NCI-H2196 treated with DMSO at 0.1 percent for 48 hours (cell line): ENCODE results near the gene NXN.
"Not testable (repeated sequence)": the region's sequence is repeated elsewhere in the genome, so short reads cannot be mapped to it uniquely, and the experiment has no call there.

Experiments used
- DNase-seq: peaks from one replicate; lab custom pipeline; 2025; ENCODE audit not compliant: unreplicated experiment; lab: John Stamatoyannopoulos, UW

The NXN gene

GRCh38 chr17:956905-957304 lies 22.7 kb downstream of the NXN start:
- DNase-seq: no peak

GRCh38 chr17:954431-955164 lies 25.0 kb downstream of the NXN start:
- no peak for DNase-seq

GRCh38 chr17:953767-954166 lies 25.8 kb downstream of the NXN start:
- DNase-seq: no peak

GRCh38 chr17:952592-952991 lies 27.0 kb downstream of the NXN start:
- DNase-seq: not testable (repeated sequence)

DNA sequence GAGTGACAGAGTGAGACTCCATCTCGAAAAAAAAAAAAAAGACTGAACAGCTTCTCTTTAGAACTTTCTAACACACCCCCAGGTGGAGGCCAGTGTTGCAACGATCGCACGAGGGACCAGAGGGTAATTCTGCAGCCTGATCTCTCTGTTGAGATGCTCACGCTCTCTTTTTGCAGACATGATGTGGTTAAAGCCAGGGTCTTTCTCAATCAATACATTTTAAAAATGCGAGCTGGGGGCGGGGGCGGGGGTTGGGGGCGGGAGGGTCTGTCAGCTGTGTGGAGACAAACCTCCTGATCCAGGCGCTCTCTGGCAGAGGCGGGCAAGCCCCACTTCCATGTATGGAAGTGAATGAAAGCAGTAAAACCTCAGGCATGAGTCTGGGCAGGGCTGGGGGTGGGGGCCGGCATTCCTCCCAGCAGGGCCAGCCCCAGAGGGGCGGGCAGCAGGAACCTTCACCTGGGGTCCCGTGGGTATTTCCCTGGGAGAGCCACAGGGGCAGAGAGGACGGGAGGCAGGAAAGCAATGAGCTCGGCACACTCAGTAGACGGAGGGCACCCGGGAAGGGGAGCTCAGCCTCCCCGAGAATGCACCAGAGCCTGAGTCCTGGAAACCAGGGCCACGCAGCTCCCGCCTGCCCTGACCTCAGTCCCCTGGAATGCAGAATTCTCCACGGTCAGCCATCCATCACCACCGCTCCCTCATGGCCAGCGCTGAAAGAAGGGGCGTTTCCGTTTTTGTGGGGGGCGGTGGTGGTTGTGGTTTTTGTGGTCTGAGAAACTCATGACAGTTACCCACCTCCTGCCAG lies 28.0 kb downstream of the NXN start:
- no peak for DNase-seq

DNA sequence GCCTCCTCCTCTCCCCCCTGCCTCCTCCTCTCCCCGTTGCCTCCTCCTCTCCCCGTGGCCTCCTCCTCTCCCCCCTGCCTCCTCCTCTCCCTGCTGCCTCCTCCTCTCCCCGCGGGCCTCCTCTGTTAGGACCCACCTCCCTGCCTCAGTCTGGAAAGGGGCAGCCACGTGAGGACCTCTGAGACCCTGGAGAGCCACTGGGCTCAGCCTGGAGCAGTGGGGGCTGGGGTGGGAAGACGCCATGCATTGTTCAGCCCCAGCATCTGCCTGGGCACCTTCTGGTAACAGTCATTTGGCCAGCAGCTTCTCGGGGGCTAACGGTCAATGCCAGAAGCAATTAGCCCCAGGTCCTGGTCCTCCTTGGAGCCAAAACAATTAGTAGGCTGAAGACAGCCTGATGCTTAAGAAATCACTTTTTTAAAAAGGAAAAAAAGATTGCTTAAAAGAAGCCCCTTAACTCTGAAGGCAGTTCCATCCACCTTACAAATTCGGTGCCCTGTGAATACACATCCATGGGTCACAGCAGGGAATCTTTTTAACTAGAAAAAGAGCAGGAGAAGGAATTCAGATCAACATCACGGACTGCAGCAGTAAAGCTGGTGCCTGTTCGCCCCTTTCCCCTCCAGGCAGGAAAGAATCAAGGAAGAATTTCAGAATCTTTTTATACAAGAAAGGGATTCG lies 29.8 kb downstream of the NXN start:
- no peak for DNase-seq

DNA sequence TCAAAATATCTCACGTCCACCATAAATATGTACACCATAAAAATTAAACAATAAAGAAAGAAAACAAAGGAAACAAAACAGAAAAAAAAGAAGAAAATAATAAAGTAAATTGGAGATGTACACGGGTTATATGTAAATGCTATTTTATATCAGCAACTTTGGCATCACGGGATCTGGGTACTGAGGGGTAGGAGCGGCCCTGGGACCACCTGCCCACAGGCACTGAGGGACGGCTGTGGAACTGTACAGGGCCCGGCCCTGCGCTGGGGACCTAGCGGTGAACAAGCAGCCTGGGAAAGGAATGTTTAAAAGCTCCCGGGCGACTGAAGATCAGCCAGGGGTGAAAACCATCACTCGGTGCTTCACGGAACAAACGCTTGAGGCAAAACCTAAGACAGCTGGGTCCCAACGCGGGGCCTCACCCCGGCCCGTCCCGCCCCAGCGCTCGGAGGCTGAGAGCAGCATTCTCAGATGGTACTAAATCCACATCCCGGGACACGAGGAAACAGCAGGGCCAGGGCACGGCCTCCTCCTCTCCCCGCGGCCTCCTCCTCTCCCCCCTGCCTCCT lies 31.2 kb downstream of the NXN start:
- no peak for DNase-seq

DNA sequence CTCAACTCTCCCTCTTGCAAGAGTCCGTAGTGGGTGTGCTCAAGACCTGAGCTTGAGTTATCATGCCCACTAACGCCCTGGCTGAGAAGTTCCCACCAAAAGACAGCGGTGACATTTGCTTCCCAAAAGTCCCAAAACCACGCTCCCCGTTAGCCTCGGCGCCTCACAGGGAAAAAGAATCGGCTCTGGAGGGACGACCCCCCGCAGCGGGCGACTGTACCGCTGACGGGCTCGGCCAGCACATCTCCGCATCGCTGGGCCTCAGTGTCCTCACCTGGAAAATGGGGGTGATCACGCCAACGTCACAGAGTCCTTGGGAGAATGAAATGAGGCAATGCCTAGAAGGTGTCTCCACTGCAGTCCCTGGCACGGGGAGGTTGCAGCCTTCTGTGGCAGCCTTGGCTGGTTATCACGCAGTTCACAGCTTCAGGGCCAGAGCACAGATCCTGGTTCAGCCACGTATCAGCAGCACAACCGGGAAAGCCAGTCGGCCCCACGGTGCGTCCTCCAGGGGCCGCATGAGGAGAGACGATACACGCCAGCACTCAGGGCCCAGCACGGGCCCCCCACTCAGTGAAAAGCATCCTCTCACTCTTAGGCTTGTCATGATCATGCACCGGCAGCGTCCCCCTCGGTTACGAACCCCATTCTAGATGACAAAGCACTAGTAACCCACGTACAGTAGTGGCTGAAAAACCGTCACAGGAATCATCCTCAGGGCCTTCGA lies 32.9 kb downstream of the NXN start:
- DNase-seq: no peak

DNA sequence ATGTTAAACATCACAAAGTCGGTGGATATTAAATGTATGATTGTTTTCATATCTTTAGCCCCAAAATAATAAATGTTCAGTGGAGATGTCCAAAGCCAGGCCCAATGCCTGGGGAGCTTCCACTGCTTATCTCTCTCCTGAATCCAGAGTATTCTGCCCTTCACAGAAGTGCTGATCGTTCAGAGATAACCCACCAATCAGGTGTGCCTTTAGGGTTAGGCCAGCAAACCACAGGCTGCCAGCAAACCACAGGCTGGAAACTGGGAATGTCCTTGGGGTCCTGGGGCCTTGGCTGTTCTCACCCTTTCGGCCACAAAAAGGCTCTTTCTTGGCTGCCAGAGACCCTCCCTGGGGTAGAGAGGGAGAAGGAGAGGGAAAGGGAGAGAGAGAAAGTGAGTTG lies 33.9 kb downstream of the NXN start:
- DNase-seq: no peak

DNA sequence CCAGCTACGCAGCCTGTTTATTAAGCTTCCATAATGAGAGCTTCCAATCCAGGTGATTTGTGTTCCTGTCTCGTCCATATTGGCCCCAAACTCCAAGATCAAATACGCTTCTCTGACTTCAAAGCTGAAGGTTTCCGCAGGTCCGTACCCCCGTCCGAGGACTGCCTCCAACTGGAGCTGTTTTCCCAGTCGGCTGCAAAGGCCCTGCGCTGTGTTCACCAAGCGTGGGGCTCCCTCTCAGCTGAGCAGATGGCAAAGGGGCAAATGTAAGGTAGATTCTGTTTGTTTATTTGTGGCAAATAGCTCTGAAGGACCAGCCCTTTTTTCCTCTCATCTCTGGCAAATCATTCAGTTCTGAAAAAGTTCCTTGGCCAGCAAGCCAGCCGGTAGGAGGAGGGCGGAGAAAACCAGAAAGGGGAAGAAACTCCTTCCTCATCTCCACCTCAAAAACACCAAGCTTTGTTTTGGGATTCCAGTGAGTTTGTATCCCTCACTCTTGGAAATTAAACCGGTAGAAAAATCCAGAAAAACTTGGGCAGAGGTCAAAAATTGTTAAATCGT lies 35.2 kb downstream of the NXN start:
- DNase-seq: no peak

- no peak for DNase-seq
Observed at GRCh38 chr17:935485-935884, 44.1 kb downstream of the NXN start.

DNA sequence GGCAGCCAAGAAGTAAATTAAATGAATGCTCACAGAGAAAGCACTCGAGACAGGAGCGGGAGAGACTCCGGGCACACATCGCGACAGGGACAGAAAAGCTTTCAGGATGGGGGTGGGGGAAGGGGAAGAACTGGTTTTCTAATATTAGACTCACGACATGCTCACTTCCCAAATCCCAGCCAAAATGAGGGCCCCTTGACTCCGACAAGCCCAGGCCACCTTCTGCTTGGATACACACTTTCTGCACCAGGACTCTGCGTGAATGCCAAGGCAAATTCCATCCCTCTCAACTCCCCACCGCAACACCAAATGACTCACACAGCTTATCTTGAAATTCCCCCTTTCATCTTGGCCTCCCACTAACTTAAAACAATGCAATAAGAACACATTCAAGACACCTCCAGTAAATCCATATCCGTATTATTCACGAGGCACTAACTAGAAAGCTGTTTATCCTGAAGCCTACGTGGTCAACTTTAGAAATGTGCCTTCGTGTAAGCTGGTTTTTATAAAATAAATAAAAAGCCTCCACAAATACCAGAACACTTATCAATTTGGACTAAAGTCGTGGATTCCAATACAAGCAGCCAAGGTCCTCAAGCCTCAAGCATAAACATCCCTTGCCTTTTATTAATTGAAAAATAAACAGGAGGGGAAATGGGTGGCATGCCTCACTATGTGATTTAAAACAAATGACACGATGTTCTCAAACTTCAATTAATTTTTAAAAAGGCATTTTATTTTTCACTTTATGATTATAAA lies 46.1 kb downstream of the NXN start:
- DNase-seq: no peak

GRCh38 chr17:930258-930657 lies 49.3 kb downstream of the NXN start:
- DNase-seq: no peak

GRCh38 chr17:929586-929985 lies 50.0 kb downstream of the NXN start:
- no peak for DNase-seq

GRCh38 chr17:927611-928461 lies 51.7 kb downstream of the NXN start:
- no peak for DNase-seq

- no peak for DNase-seq
Observed at GRCh38 chr17:925817-926216, 53.8 kb downstream of the NXN start.

GRCh38 chr17:924711-925475 lies 54.7 kb downstream of the NXN start:
- DNase-seq: no peak

DNA sequence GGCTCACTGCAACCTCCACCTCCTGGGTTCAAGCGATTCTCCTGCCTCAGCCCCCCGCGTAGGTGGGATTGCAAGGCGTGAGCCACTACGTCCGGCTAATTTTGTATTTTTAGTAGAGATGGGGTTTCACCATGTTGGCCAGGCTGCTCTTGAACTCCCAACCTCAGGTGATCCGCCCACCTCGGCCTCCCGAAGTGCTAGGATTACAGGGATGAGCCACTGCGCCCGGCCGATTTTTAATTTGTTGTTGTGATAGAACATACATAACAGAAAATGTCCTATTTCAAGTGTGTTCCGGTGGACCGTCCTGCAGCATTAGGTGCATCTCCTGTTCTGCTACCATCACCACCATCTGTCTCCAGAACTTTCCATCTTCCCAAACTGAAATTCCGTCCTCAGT lies 55.3 kb downstream of the NXN start:
- DNase-seq: not testable (repeated sequence)
